Endometrial microvascular endothelial cells (primary cell): ENCODE data around the gene ARHGEF39. TPM values are rescaled to one million over a fixed set of nuclear protein-coding genes. Genes with fewer than 3 reads are reported as not detected.

Source experiments
- total RNA-seq: library from RNA; depleted of rRNA; stranded (reverse); fragments of >200 nt; gene quantifications from one replicate; pipeline ENCODE4 v1.2.3, GENCODE V29; 2015; ENCODE audit errors: inconsistent ontology term

The ARHGEF39 gene
- total RNA-seq, 1 donor from 2014 or later, result 2.8 TPM

Other genes with a start within 250 kb of the ARHGEF39 start
- gene RUSC2, start 175.1 kb downstream of the ARHGEF39 start, total RNA-seq, result 35.9 TPM
- 12.9 TPM for gene TESK1, start 59.9 kb downstream of the ARHGEF39 start, total RNA-seq
- gene CD72, start 46.8 kb downstream of the ARHGEF39 start, total RNA-seq, result not detected
- not detected for gene SIT1, start 14.3 kb downstream of the ARHGEF39 start, total RNA-seq
- gene RMRP, start 7.2 kb downstream of the ARHGEF39 start, total RNA-seq, result 269 TPM
- 5.0 TPM for gene CCDC107, start 6.9 kb downstream of the ARHGEF39 start, total RNA-seq
- gene CA9, start 8.7 kb upstream of the ARHGEF39 start, total RNA-seq, result not detected
- 99.1 TPM for gene TPM2, start 24.7 kb upstream of the ARHGEF39 start, total RNA-seq
- 358 TPM for gene TLN1, start 67.0 kb upstream of the ARHGEF39 start, total RNA-seq
- gene CREB3, start 67.5 kb upstream of the ARHGEF39 start, total RNA-seq, result 64.9 TPM
- 51.3 TPM for gene GBA2, start 84.0 kb upstream of the ARHGEF39 start, total RNA-seq
- gene RGP1, start 84.1 kb upstream of the ARHGEF39 start, total RNA-seq, result 17.2 TPM
- 5.3 TPM for gene MSMP, start 89.1 kb upstream of the ARHGEF39 start, total RNA-seq
- 18.3 TPM for gene NPR2, start 126.4 kb upstream of the ARHGEF39 start, total RNA-seq
- not detected for gene SPAG8, start 147.1 kb upstream of the ARHGEF39 start, total RNA-seq
- gene HINT2, start 149.8 kb upstream of the ARHGEF39 start, total RNA-seq, result 53.3 TPM
- not detected for gene FAM221B, start 163.5 kb upstream of the ARHGEF39 start, total RNA-seq
- 0.09 TPM for gene TMEM8B, start 164.0 kb upstream of the ARHGEF39 start, total RNA-seq
- gene OR13J1, start 205.2 kb upstream of the ARHGEF39 start, total RNA-seq, result not detected
- gene HRCT1, start 241.0 kb upstream of the ARHGEF39 start, total RNA-seq, result 0.19 TPM
- gene SPAAR, start 244.3 kb upstream of the ARHGEF39 start, total RNA-seq, result 34.1 TPM